H1 (cell line): ENCODE measurements around the gene GALNT17. TPM values are rescaled to one million over a fixed set of nuclear protein-coding genes. Genes with fewer than 3 reads are reported as not detected.

Experiments used
- CTCF ChIA-PET: fragments of 300-600 bp; sonication (Branson Sonifier 250); formaldehyde crosslinking; loops from one replicate; lab custom pipeline; 2021; ENCODE audit not compliant: partially characterized antibody; lab: Charles Lee
- POLR2A ChIA-PET: fragments of 300-600 bp; sonication (Branson Sonifier 250); formaldehyde crosslinking; loops from one replicate; lab custom pipeline; 2021; ENCODE audit warnings: inconsistent platforms; ENCODE audit not compliant: partially characterized antibody; lab: Charles Lee
- DNase-seq, 2 experiments: peaks; one replicate each; pipeline versions ENCODE4 v3.0.0 to v3.0.0-alpha.2; 2010 to 2022; ENCODE audit warnings: low spot score in 2 of 2, low read depth in 1 of 2, mixed read lengths in 1 of 2
- FAIRE-seq: peaks from 2 replicates; lab custom pipeline; 2011; peaks lifted over from hg19 to GRCh38; lab: Jason Lieb, UNC
- H2AFZ ChIP-seq: 2 replicates; pipeline ENCODE4 v1.8.1; 2012; ENCODE audit warnings: low read length, inconsistent platforms
- H2AK5ac ChIP-seq: 2 replicates; pipeline ENCODE4 v1.6.1; 2013; ENCODE audit warnings: low read depth, low read length
- H2BK120ac ChIP-seq: replicated peaks from 2 replicates; pipeline ENCODE3; 2013; ENCODE audit warnings: low read depth, low read length, inconsistent platforms
- H2BK12ac ChIP-seq: 2 replicates; pipeline ENCODE4 v1.6.1; 2013; ENCODE audit warnings: low read depth, low read length
- H2BK15ac ChIP-seq: 2 replicates; pipeline ENCODE4 v1.6.1; 2013; ENCODE audit warnings: low read length
- H2BK20ac ChIP-seq: 2 replicates; pipeline ENCODE4 v1.6.1; 2013; ENCODE audit warnings: low read length
- H2BK5ac ChIP-seq: 2 replicates; pipeline ENCODE4 v1.6.1; 2013; ENCODE audit warnings: low read depth, low read length
- H3K14ac ChIP-seq: 2 replicates; pipeline ENCODE4 v1.6.1; 2013; ENCODE audit warnings: inconsistent platforms; ENCODE audit not compliant: insufficient read length
- H3K18ac ChIP-seq: 2 replicates; pipeline ENCODE4 v1.6.1; 2013; ENCODE audit warnings: low read length; ENCODE audit errors: extremely low read depth
- H3K23ac ChIP-seq: 2 replicates; pipeline ENCODE4 v1.6.1; 2013; ENCODE audit warnings: inconsistent platforms; ENCODE audit not compliant: insufficient read length
- H3K23me2 ChIP-seq: 2 replicates; pipeline ENCODE4 v1.6.1; 2013; ENCODE audit warnings: low read depth, low read length
- H3K27ac ChIP-seq: 2 replicates; pipeline ENCODE4 v1.6.1; 2011; ENCODE audit warnings: low read depth, low read length, inconsistent platforms
- H3K27me3 ChIP-seq, 4 experiments: replicated peaks in 1 of 4; 1 replicate in 1 of 4; 2 replicates in 3 of 4; pipeline versions ENCODE4 v1.6.1 to v1.8.1; 2011 to 2013; ENCODE audit warnings: low read length in 3 of 4, mild to moderate bottlenecking in 3 of 4, inconsistent platforms in 2 of 4, mixed read lengths in 2 of 4, moderate library complexity in 1 of 4; ENCODE audit not compliant: control insufficient read depth in 3 of 4, insufficient read depth in 3 of 4; ENCODE audit errors: extremely low read depth in 1 of 4
- H3K36me3 ChIP-seq, 4 experiments: 2 replicates each; pipeline versions ENCODE4 v1.6.1 to v1.8.1; 2011 to 2013; ENCODE audit warnings: mild to moderate bottlenecking in 4 of 4, low read length in 3 of 4, moderate library complexity in 2 of 4, control low read depth in 1 of 4, inconsistent platforms in 1 of 4; ENCODE audit not compliant: insufficient read depth in 4 of 4, control insufficient read depth in 2 of 4
- H3K4ac ChIP-seq: replicated peaks from 2 replicates; pipeline ENCODE3; 2013; ENCODE audit warnings: low read length, low read depth, mixed read lengths, inconsistent platforms; ENCODE audit not compliant: insufficient read length
- H3K4me1 ChIP-seq, 4 experiments: replicated peaks in 1 of 4; 1 replicate in 1 of 4; 2 replicates in 3 of 4; pipeline versions ENCODE4 v1.6.1 to v1.8.1; 2011 to 2013; ENCODE audit warnings: low read length in 3 of 4, inconsistent platforms in 2 of 4, mixed read lengths in 1 of 4; ENCODE audit not compliant: insufficient read depth in 4 of 4, control insufficient read depth in 3 of 4
- H3K4me2 ChIP-seq, 2 experiments: 2 replicates each; pipeline versions ENCODE4 v1.6.1 to v1.8.1; 2011 to 2013; ENCODE audit warnings: low read depth in 2 of 2, low read length in 2 of 2, control low read depth in 1 of 2, inconsistent platforms in 1 of 2, mild to moderate bottlenecking in 1 of 2; ENCODE audit not compliant: insufficient read depth in 1 of 2
- H3K4me3 ChIP-seq, 4 experiments: fragments of 200-600, 300-600 bp in 1 of 4; sonication (generic), shearing (Covaris generic), sonication (Bioruptor Twin) in 1 of 4; 2 replicates each; pipeline versions ENCODE4 v1.5.1 to v1.8.1; 2011 to 2016; ENCODE audit warnings: low read length in 4 of 4, low read depth in 3 of 4, control low read depth in 2 of 4, inconsistent platforms in 2 of 4, mild to moderate bottlenecking in 2 of 4, mixed read lengths in 1 of 4, moderate library complexity in 1 of 4; ENCODE audit not compliant: insufficient read depth in 2 of 4; ENCODE audit errors: extremely low read depth in 1 of 4
- H3K56ac ChIP-seq: replicated peaks from 2 replicates; pipeline ENCODE3; 2013; ENCODE audit warnings: low read depth, mild to moderate bottlenecking, mixed read lengths, low read length, inconsistent platforms; ENCODE audit not compliant: insufficient read length
- H3K79me1 ChIP-seq: 2 replicates; pipeline ENCODE4 v1.6.1; 2013; ENCODE audit warnings: low read depth, low read length, control low read depth
- H3K79me2 ChIP-seq, 2 experiments: 2 replicates each; pipeline versions ENCODE4 v1.6.1 to v1.8.1; 2012 to 2013; ENCODE audit warnings: low read length in 2 of 2, mild to moderate bottlenecking in 2 of 2, inconsistent platforms in 1 of 2; ENCODE audit not compliant: insufficient read depth in 2 of 2, control insufficient read depth in 1 of 2
- H3K9ac ChIP-seq, 4 experiments: replicated peaks in 1 of 4; 1 replicate in 1 of 4; 2 replicates in 3 of 4; pipeline versions ENCODE4 v1.6.1 to v1.8.1; 2011 to 2013; ENCODE audit warnings: low read depth in 3 of 4, low read length in 3 of 4, control low read depth in 2 of 4, mild to moderate bottlenecking in 2 of 4, moderate library complexity in 2 of 4, inconsistent platforms in 1 of 4; ENCODE audit errors: extremely low read depth in 1 of 4
- H3K9me3 ChIP-seq, 2 experiments: 2 replicates each; pipeline versions ENCODE4 v1.6.1 to v1.8.1; 2012 to 2013; ENCODE audit warnings: mild to moderate bottlenecking in 2 of 2, moderate library complexity in 2 of 2, control low read depth in 1 of 2, inconsistent platforms in 1 of 2, low read depth in 1 of 2, low read length in 1 of 2, mixed read lengths in 1 of 2; ENCODE audit not compliant: insufficient read depth in 2 of 2
- H4K20me1 ChIP-seq, 2 experiments: replicated peaks in 1 of 2; 2 replicates each; pipeline versions ENCODE3 to v1.8.1; 2011 to 2013; ENCODE audit warnings: inconsistent platforms in 2 of 2, low read length in 2 of 2, mild to moderate bottlenecking in 1 of 2; ENCODE audit not compliant: insufficient read depth in 2 of 2, control insufficient read depth in 1 of 2
- H4K5ac ChIP-seq: 2 replicates; pipeline ENCODE4 v1.6.1; 2013; ENCODE audit warnings: low read length, low read depth, mixed read lengths, inconsistent platforms; ENCODE audit not compliant: insufficient read length
- H4K8ac ChIP-seq: 2 replicates; pipeline ENCODE4 v1.8.0; 2013; ENCODE audit warnings: mild to moderate bottlenecking, moderate library complexity, low read length, inconsistent platforms; ENCODE audit not compliant: insufficient read depth; ENCODE audit errors: extremely low read depth
- H4K91ac ChIP-seq: replicated peaks from 2 replicates; pipeline ENCODE3; 2013; ENCODE audit warnings: low read length, mixed read lengths, inconsistent platforms; ENCODE audit not compliant: insufficient read length
- BACH1 ChIP-seq: IDR thresholded peaks from 2 replicates; pipeline ENCODE4 v1.6.1; 2012; ENCODE audit warnings: low read length, improper control_type of control experiment
- BRCA1 ChIP-seq: IDR thresholded peaks from 2 replicates; pipeline ENCODE4 v1.6.1; 2012; ENCODE audit warnings: low read depth, low read length, improper control_type of control experiment
- CBX8 ChIP-seq: fragments of 300-800, 300-1000 bp; sonication (generic); IDR thresholded peaks from 2 replicates; pipeline ENCODE4 v1.7.1; 2016; ENCODE audit warnings: low read depth, low read length, borderline replicate concordance
- CHD2 ChIP-seq: IDR thresholded peaks from 2 replicates; pipeline ENCODE4 v1.6.1; 2012; ENCODE audit warnings: low read length, improper control_type of control experiment
- EZH2 ChIP-seq: fragments of 200-600 bp; sonication (generic); IDR thresholded peaks from 2 replicates; pipeline ENCODE4 v1.7.1; 2012; ENCODE audit warnings: low read depth, mild to moderate bottlenecking, moderate library complexity, low read length, inconsistent platforms; ENCODE audit not compliant: severe bottlenecking
- GABPA ChIP-seq: IDR thresholded peaks from 2 replicates; pipeline ENCODE4 v1.6.1; 2011; ENCODE audit warnings: mild to moderate bottlenecking, low read length, moderate library complexity, borderline replicate concordance; ENCODE audit not compliant: insufficient read depth
- GTF2F1 ChIP-seq: IDR thresholded peaks from 2 replicates; pipeline ENCODE4 v1.6.1; 2012; ENCODE audit warnings: low read depth, low read length, improper control_type of control experiment, borderline replicate concordance
- HDAC6 ChIP-seq: IDR thresholded peaks from one replicate; pipeline ENCODE4 v1.7.1; 2012; ENCODE audit warnings: low read depth, mild to moderate bottlenecking, inconsistent platforms, low read length, moderate library complexity
- JUND ChIP-seq: IDR thresholded peaks from 2 replicates; pipeline ENCODE4 v1.6.1; 2011; ENCODE audit warnings: mild to moderate bottlenecking, improper control_type of control experiment, low read length
- POU5F1 ChIP-seq: IDR thresholded peaks from 2 replicates; pipeline ENCODE4 v1.6.1; 2011; ENCODE audit warnings: low read depth, mild to moderate bottlenecking, low read length, moderate library complexity
- RFX5 ChIP-seq: IDR thresholded peaks from 2 replicates; pipeline ENCODE4 v1.6.1; 2011; ENCODE audit warnings: low read depth, low read length, improper control_type of control experiment, borderline replicate concordance
- SIRT6 ChIP-seq: IDR thresholded peaks from one replicate; pipeline ENCODE4 v1.7.1; 2012; ENCODE audit warnings: low read length, inconsistent platforms
- TAF1 ChIP-seq: IDR thresholded peaks from 2 replicates; pipeline ENCODE4 v1.6.1; 2011; ENCODE audit warnings: mild to moderate bottlenecking, low read depth, low read length
- TAF7 ChIP-seq: optimal IDR thresholded peaks from 2 replicates; pipeline ENCODE3; 2011; ENCODE audit warnings: low read depth, mild to moderate bottlenecking, inconsistent platforms, low read length, moderate library complexity, borderline replicate concordance
- TEAD4 ChIP-seq: IDR thresholded peaks from 2 replicates; pipeline ENCODE4 v1.6.1; 2012; ENCODE audit warnings: low read depth, low read length, inconsistent platforms, mixed read lengths
- WGBS, 2 experiments: shearing (Covaris generic) in 1 of 2; methylation state at CpG; one replicate each; pipeline versions ENCODE4 v1.1.6 to v1.1.7; 2013 to 2015; ENCODE audit warnings: low lambda C conversion rate in 2 of 2, mixed read lengths in 2 of 2, inconsistent platforms in 1 of 2, low coverage in 1 of 2, missing lambda C conversion rate in 1 of 2; ENCODE audit not compliant: insufficient replicate concordance in 2 of 2, insufficient coverage in 1 of 2, insufficient read length in 1 of 2; ENCODE audit errors: extremely low coverage in 1 of 2, missing lambda C conversion rate in 1 of 2; 5-methylcytosine and 5-hydroxymethylcytosine counted together
- polyA plus RNA-seq, 7 experiments: library from polyadenylated mRNA; depleted of rRNA in 3 of 7; stranded (reverse) in 5 of 7; unstranded in 2 of 7; fragments of >200 nt in 5 of 7; fragments of 200-250 nt in 2 of 7; gene quantifications; 1 replicate in 5 of 7; 2 replicates in 1 of 7; 4 replicates in 1 of 7; pipeline versions ENCODE4 v1.2.1 to v1.2.3, GENCODE V29; 2011 to 2013; ENCODE audit warnings: missing spikeins in 2 of 7, mixed read lengths in 2 of 7
- total RNA-seq: library from RNA; stranded (reverse); fragmentation: NEBNext Ultra II Directional; extraction: Animal tissue kit (Norgen Biotek cat#: 25700); gene quantifications from 2 replicates; pipeline ENCODE4 v1.2.1, GENCODE V29; 2021

Gene GALNT17
- total and polyA plus RNA-seq, 2 of the 8 experiments (the other 6 are each of a cell fraction or from before 2014, with no cell fraction given) = 37.7 to 47.0 TPM

- no peak overlapping the region for H3K4me2 ChIP-seq
- no peaks in the 10 kb centered on the region for H4K20me1 ChIP-seq
- TF ChIP-seq TEAD4 (no peak), BRCA1 (no peak), HDAC6 (no peak), RFX5 (no peak), CHD2 (no peak), GABPA (no peak), TAF7 (no peak), GTF2F1 (no peak), POU5F1 (no peak), BACH1 (no peak), EZH2 (no peak), JUND (no peak), TAF1 (no peak), CBX8 (no peak), SIRT6 (no peak)
- no peak overlapping the region for H3K4ac ChIP-seq
- no peak overlapping the region for H2BK120ac ChIP-seq
- no peak overlapping the region for H3K56ac ChIP-seq
- H2BK12ac ChIP-seq = no peak overlapping the region
- no peaks in the 10 kb centered on the region for H3K4me1 ChIP-seq
- peaks cover 0 to 6% (median 2%) of the 10 kb centered on the region in 4 experiments; a peak in 2 of 8 replicates for H3K36me3 ChIP-seq
- no peak overlapping the region for H3K23ac ChIP-seq
- H2BK15ac ChIP-seq = peak overlapping the region; percentile 21; the same call in 1 of the 2 replicates
- FAIRE-seq = no peak
- H3K14ac ChIP-seq = no peak overlapping the region
- no peaks in the 10 kb centered on the region for H3K27me3 ChIP-seq
- H3K27ac ChIP-seq = no peak overlapping the region; the same call in 1 of the 2 replicates
- no peak overlapping the region for H3K4me3 ChIP-seq
- no peak overlapping the region for H4K5ac ChIP-seq
- H4K91ac ChIP-seq = no peak overlapping the region
- no peak overlapping the region for H2AFZ ChIP-seq
- no peak for DNase-seq
- H2AK5ac ChIP-seq = no peak overlapping the region
- ChIA-PET CTCF (interaction anchor here (1.2 kb wide), 1 partner anchor 13 kb away, joined by 6 read pairs; no protein-coding TSS in a partner anchor), POLR2A (interaction anchor here (0.9 kb wide), 2 partner anchors 13 to 18 kb away, joined by 3 read pairs; no protein-coding TSS in a partner anchor)
- H3K9me3 ChIP-seq = no peaks in the 10 kb centered on the region
- no peak overlapping the region for H3K18ac ChIP-seq
- no peaks in the 10 kb centered on the region for H3K79me1 ChIP-seq
- H3K9ac ChIP-seq = no peak overlapping the region
- H2BK20ac ChIP-seq = peak overlapping the region; percentile 62; the same call in 1 of the 2 replicates
- WGBS, 2 experiments = 96% methylated on average over 6 of the region's 6 CpGs; no CpG with 5 or more reads in 1 of the 2 experiments
- no peaks in the 10 kb centered on the region for H3K79me2 ChIP-seq
- H3K23me2 ChIP-seq = no peaks in the 10 kb centered on the region
- H2BK5ac ChIP-seq = no peak overlapping the region
- no peak overlapping the region for H4K8ac ChIP-seq
Observed at GRCh38 chr7:71491336-71491735, 359.4 kb downstream of the GALNT17 start.
